SK-N-SH treated with all-trans-retinoic acid at 6 μM for 48 hours (cell line): Measurements from ENCODE around the gene PDSS2.

Source experiments
- PPARA ChIP-seq: fragments of 250-450 bp; sonication (Bioruptor Pico); IDR thresholded peaks from 2 replicates; pipeline ENCODE4 v1.5.0; 2020; ENCODE audit warnings: mild to moderate bottlenecking, borderline replicate concordance
- ZC3H10 ChIP-seq: fragments of 250-450 bp; sonication (Bioruptor Pico); IDR thresholded peaks from 2 replicates; pipeline ENCODE4 v1.5.1; 2021; ENCODE audit warnings: mild to moderate bottlenecking, moderate library complexity
- TF ChIP-seq, protein P1 (sequence below): fragments of 250-450 bp; sonication (Bioruptor Pico); IDR thresholded peaks from 2 replicates; pipeline ENCODE4 v1.5.0; 2020; ENCODE audit warnings: mild to moderate bottlenecking, moderate library complexity

GRCh38 chr6:107444277-107444676, 15.1 kb downstream of the PDSS2 start:
- TF ChIP-seq ZC3H10 (CRISPR knock-in tag) (no peak), PPARA (CRISPR knock-in tag) (no peak)
- TF ChIP-seq, protein P1, sequence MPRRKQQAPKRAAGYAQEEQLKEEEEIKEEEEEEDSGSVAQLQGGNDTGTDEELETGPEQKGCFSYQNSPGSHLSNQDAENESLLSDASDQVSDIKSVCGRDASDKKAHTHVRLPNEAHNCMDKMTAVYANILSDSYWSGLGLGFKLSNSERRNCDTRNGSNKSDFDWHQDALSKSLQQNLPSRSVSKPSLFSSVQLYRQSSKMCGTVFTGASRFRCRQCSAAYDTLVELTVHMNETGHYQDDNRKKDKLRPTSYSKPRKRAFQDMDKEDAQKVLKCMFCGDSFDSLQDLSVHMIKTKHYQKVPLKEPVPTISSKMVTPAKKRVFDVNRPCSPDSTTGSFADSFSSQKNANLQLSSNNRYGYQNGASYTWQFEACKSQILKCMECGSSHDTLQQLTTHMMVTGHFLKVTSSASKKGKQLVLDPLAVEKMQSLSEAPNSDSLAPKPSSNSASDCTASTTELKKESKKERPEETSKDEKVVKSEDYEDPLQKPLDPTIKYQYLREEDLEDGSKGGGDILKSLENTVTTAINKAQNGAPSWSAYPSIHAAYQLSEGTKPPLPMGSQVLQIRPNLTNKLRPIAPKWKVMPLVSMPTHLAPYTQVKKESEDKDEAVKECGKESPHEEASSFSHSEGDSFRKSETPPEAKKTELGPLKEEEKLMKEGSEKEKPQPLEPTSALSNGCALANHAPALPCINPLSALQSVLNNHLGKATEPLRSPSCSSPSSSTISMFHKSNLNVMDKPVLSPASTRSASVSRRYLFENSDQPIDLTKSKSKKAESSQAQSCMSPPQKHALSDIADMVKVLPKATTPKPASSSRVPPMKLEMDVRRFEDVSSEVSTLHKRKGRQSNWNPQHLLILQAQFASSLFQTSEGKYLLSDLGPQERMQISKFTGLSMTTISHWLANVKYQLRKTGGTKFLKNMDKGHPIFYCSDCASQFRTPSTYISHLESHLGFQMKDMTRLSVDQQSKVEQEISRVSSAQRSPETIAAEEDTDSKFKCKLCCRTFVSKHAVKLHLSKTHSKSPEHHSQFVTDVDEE (CRISPR knock-in tag) = no peak
